OCI-LY1 (cell line): ENCODE measurements around the gene TFPI.
"Not testable (repeated sequence)": the region's sequence is repeated elsewhere in the genome, so short reads cannot be mapped to it uniquely, and the experiment has no call there.

Source experiments
- H2AFZ ChIP-seq: fragments of 200-600 bp; sonication (generic), shearing (Covaris generic); 2 replicates; pipeline ENCODE4 v1.6.0; 2014; ENCODE audit warnings: antibody characterized with exemption, mild to moderate bottlenecking, low read length
- H3F3A ChIP-seq: fragments of 200-600 bp; sonication (generic), shearing (Covaris generic); 2 replicates; pipeline ENCODE4 v1.6.0; 2014; ENCODE audit warnings: mild to moderate bottlenecking, antibody characterized with exemption, low read length, moderate library complexity; ENCODE audit not compliant: insufficient read depth
- H3K27ac ChIP-seq: fragments of 200-600 bp; sonication (generic); 2 replicates; pipeline ENCODE4 v1.5.1; 2014; ENCODE audit warnings: low read length, mixed run types, mild to moderate bottlenecking, low read depth; ENCODE audit not compliant: poor library complexity, severe bottlenecking
- H3K27me3 ChIP-seq: fragments of 200-600 bp; sonication (generic); 2 replicates; pipeline ENCODE4 v1.6.0; 2014; ENCODE audit warnings: antibody characterized with exemption, mild to moderate bottlenecking, low read length, moderate library complexity; ENCODE audit not compliant: insufficient read depth
- H3K36me3 ChIP-seq: fragments of 200-600 bp; sonication (generic); 2 replicates; pipeline ENCODE4 v1.6.1; 2014; ENCODE audit warnings: mild to moderate bottlenecking, antibody characterized with exemption, low read length, moderate library complexity, mixed read lengths; ENCODE audit not compliant: insufficient read depth
- H3K4me1 ChIP-seq: fragments of 200-600 bp; sonication (generic); 2 replicates; pipeline ENCODE4 v1.5.1; 2014; ENCODE audit warnings: mild to moderate bottlenecking, low read length, moderate library complexity; ENCODE audit not compliant: insufficient read depth, severe bottlenecking
- H3K4me2 ChIP-seq: fragments of 200-600 bp; sonication (generic), shearing (Covaris generic); 2 replicates; pipeline ENCODE4 v1.6.1; 2014; ENCODE audit warnings: low read length
- H3K4me3 ChIP-seq: fragments of 200-600 bp; sonication (generic); 2 replicates; pipeline ENCODE4 v1.5.1; 2014; ENCODE audit warnings: low read length, low read depth, mild to moderate bottlenecking, mixed read lengths; ENCODE audit not compliant: poor library complexity, severe bottlenecking
- H3K79me2 ChIP-seq: fragments of 200-600 bp; shearing (Covaris generic); 2 replicates; pipeline ENCODE4 v1.6.1; 2016; ENCODE audit warnings: mixed run types, low read length, mixed read lengths; ENCODE audit not compliant: insufficient read depth
- H3K9ac ChIP-seq: fragments of 200-600 bp; sonication (generic), shearing (Covaris generic); 2 replicates; pipeline ENCODE4 v1.6.1; 2014; ENCODE audit warnings: mild to moderate bottlenecking, low read length, mixed read lengths
- H3K9me2 ChIP-seq: fragments of 200-600 bp; sonication (generic), shearing (Covaris generic); 2 replicates; pipeline ENCODE4 v1.6.1; 2014; ENCODE audit warnings: low read depth, mild to moderate bottlenecking, low read length, mixed read lengths
- H3K9me3 ChIP-seq: fragments of 200-600 bp; shearing (Covaris generic); 2 replicates; pipeline ENCODE4 v1.6.1; 2014; ENCODE audit warnings: low read length, mixed read lengths
- H4K20me1 ChIP-seq: fragments of 200-600 bp; sonication (generic), shearing (Covaris generic); 2 replicates; pipeline ENCODE4 v1.6.0; 2016; ENCODE audit warnings: mild to moderate bottlenecking, low read length; ENCODE audit not compliant: insufficient read depth
- CTCF ChIP-seq: fragments of 200-600 bp; sonication (generic), shearing (Covaris generic); IDR thresholded peaks from 2 replicates; pipeline ENCODE4 v1.5.1; 2017; ENCODE audit warnings: mild to moderate bottlenecking, antibody characterized with exemption, low read length, moderate library complexity, mixed read lengths
- EZH2 ChIP-seq: fragments of 200-600 bp; sonication (generic), shearing (Covaris generic); IDR thresholded peaks from 2 replicates; pipeline ENCODE4 v1.8.0; 2017; ENCODE audit warnings: borderline replicate concordance, mixed run types, mild to moderate bottlenecking, antibody characterized with exemption, low read length, moderate library complexity, mixed read lengths

Gene TFPI

GRCh38 chr2:187573722-187574121, 19.5 kb upstream of the TFPI start:
- no peaks in the 10 kb centered on the region for H3K9me3 ChIP-seq

DNA sequence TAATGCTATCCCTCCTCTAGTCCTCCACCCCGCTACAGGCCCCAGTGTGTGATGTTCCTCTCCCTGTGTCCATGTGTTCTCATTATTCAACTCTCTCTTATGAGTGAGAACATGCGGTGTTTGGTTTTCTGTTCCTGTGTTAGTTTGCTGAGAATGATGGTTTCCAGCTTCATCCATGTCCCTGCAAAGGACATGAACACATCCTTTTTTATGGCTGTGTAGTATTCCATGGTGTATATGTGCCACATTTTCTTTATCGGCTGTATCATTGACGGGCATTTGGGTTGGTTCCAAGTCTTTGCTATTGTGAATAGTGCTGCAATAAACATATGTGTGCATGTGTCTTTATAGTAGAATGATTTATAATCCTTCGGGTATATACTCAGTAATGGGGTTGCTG, 17.8 kb upstream of the TFPI start:
- not testable (repeated sequence) for H3K27me3 ChIP-seq, H3K4me1 ChIP-seq, H3K9ac ChIP-seq

More at GRCh38 chr2:187573722-187574121, 19.5 kb upstream of the TFPI start:
- Histone ChIP-seq H3K4me3 (no peak overlapping the region), H3F3A (no peaks in the 10 kb centered on the region), H3K4me1 (no peaks in the 10 kb centered on the region), H3K27me3 (no peaks in the 10 kb centered on the region), H3K27ac (no peak overlapping the region), H4K20me1 (no peaks in the 10 kb centered on the region), H3K79me2 (no peaks in the 10 kb centered on the region), H3K9ac (no peak overlapping the region), H2AFZ (no peak overlapping the region), H3K4me2 (no peak overlapping the region), H3K36me3 (no peaks in the 10 kb centered on the region), H3K9me2 (no peaks in the 10 kb centered on the region)
- no peak for TF ChIP-seq CTCF
- TF ChIP-seq EZH2 = no peak

DNA sequence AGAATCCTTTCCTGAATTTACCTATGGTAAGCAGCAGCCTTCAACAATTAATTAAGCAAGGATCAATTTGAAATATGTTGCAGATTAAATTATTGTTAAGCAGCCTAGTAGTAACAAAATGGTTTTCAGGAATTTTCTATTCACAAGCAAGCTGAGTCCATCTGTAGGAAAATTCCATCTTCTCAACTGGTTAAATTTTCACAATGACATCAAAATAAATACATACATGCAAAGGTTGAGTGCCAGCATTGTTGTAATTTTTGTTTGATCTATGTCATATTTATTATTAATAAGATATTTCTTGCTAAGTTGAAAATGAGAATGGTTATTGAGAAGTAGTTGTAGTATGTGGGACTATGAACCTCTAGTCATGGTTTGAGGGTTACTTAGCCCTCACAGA, 15.3 kb upstream of the TFPI start:
- no peaks in the 10 kb centered on the region for H3F3A ChIP-seq
- TF ChIP-seq CTCF (no peak), EZH2 (no peak)
- H3K27me3 ChIP-seq = no peaks in the 10 kb centered on the region
- H2AFZ ChIP-seq = no peak overlapping the region
- no peak overlapping the region for H3K4me3 ChIP-seq
- H3K4me2 ChIP-seq = no peak overlapping the region
- no peaks in the 10 kb centered on the region for H3K36me3 ChIP-seq
- H4K20me1 ChIP-seq = no peaks in the 10 kb centered on the region
- H3K4me1 ChIP-seq = no peaks in the 10 kb centered on the region
- H3K27ac ChIP-seq = no peak overlapping the region
- no peaks in the 10 kb centered on the region for H3K9me2 ChIP-seq
- H3K9me3 ChIP-seq = no peaks in the 10 kb centered on the region
- H3K79me2 ChIP-seq = no peaks in the 10 kb centered on the region
- no peak overlapping the region for H3K9ac ChIP-seq

More for the DNA sequence above, 17.8 kb upstream of the TFPI start:
- H4K20me1 ChIP-seq, H3K4me3 ChIP-seq, H3F3A ChIP-seq, H3K27ac ChIP-seq, H3K4me2 ChIP-seq, H3K79me2 ChIP-seq, H3K36me3 ChIP-seq, H3K9me2 ChIP-seq, H2AFZ ChIP-seq, H3K9me3 ChIP-seq: not testable (repeated sequence)

GRCh38 chr2:187569042-187569441, 14.8 kb upstream of the TFPI start:
- no peaks in the 10 kb centered on the region for H3K4me1 ChIP-seq
- H3K27me3 ChIP-seq = no peaks in the 10 kb centered on the region
- H3K79me2 ChIP-seq = no peaks in the 10 kb centered on the region
- no peak overlapping the region for H3K27ac ChIP-seq
- H3K9me3 ChIP-seq = no peaks in the 10 kb centered on the region
- H3K9me2 ChIP-seq = no peaks in the 10 kb centered on the region
- no peaks in the 10 kb centered on the region for H4K20me1 ChIP-seq
- TF ChIP-seq EZH2 = no peak
- H2AFZ ChIP-seq = no peak overlapping the region
- H3K4me2 ChIP-seq = no peak overlapping the region
- H3K9ac ChIP-seq = no peak overlapping the region
- no peak overlapping the region for H3K4me3 ChIP-seq
- no peaks in the 10 kb centered on the region for H3K36me3 ChIP-seq
- no peaks in the 10 kb centered on the region for H3F3A ChIP-seq
